Measurements from ENCODE around the gene BMP4. TPM values are rescaled to one million over a fixed set of nuclear protein-coding genes. Genes with fewer than 3 reads are reported as not detected.

The BMP4 gene
- total RNA-seq, 6 experiments from 2014 or later = 4.0 to 14.5 (median 4.4) TPM

GRCh38 chr14:53927171-53927570 is 29.5 kb downstream of the BMP4 start:
- Mint-ChIP-seq H3K9me3 (no peaks in the 10 kb centered on the region), H3K4me1 (ENCODE audit: low read depth) (peaks cover 57% of the 10 kb centered on the region), H3K27me3 (ENCODE audit: insufficient read depth) (peaks cover 2% of the 10 kb centered on the region), H3K36me3 (ENCODE audit: low read depth) (peaks cover 8% of the 10 kb centered on the region; the same call in 1 of the 2 replicates), H3K4me3 (peak overlapping the region; percentile 18), H3K27ac (no peak overlapping the region)
- TF ChIP-seq, protein P1, sequence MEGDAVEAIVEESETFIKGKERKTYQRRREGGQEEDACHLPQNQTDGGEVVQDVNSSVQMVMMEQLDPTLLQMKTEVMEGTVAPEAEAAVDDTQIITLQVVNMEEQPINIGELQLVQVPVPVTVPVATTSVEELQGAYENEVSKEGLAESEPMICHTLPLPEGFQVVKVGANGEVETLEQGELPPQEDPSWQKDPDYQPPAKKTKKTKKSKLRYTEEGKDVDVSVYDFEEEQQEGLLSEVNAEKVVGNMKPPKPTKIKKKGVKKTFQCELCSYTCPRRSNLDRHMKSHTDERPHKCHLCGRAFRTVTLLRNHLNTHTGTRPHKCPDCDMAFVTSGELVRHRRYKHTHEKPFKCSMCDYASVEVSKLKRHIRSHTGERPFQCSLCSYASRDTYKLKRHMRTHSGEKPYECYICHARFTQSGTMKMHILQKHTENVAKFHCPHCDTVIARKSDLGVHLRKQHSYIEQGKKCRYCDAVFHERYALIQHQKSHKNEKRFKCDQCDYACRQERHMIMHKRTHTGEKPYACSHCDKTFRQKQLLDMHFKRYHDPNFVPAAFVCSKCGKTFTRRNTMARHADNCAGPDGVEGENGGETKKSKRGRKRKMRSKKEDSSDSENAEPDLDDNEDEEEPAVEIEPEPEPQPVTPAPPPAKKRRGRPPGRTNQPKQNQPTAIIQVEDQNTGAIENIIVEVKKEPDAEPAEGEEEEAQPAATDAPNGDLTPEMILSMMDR (IDR thresholded peaks at IDR 0.05) = no peak
- peak; percentile 61 for DNase-seq

DNA sequence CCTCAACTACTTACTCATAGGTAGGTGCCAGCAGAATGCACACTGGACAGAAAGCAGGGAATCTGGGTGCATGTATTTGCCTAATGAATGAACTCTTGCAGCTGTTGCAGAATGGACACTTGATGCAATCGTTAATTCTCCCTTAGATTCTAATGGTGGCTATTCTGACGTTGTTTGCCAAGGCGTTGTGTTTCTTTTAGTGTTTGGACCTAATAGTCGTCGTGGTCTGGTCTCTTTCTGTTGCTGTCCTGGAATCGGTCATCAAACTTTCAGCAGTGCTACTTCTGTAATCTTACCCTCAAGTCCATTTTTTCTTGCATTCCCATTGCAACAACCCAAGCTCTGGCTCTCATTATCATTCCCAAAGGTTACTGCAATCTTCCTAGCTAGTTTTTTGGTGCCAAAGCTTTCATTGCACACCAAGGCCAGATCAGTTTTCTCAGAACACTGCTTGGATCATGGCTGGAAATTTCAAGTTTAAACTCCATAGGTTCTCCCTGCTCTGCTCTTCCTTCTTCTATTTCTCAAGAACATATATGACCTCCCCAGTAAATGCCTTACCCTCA is 31.3 kb downstream of the BMP4 start:
- peaks cover 2% of the 10 kb centered on the region for H3K27me3 Mint-ChIP-seq (ENCODE audit: insufficient read depth)
- H3K36me3 Mint-ChIP-seq (ENCODE audit: low read depth) = peaks cover 9% of the 10 kb centered on the region; the same call in 1 of the 2 replicates
- DNase-seq = no peak
- TF ChIP-seq, protein P1 (IDR thresholded peaks at IDR 0.05) = no peak
- H3K27ac Mint-ChIP-seq = peak overlapping the region; percentile 5; the same call in 1 of the 2 replicates
- H3K9me3 Mint-ChIP-seq = no peaks in the 10 kb centered on the region
- H3K4me3 Mint-ChIP-seq = peak overlapping the region; percentile 62
- peaks cover 53% of the 10 kb centered on the region for H3K4me1 Mint-ChIP-seq (ENCODE audit: low read depth)

DNA sequence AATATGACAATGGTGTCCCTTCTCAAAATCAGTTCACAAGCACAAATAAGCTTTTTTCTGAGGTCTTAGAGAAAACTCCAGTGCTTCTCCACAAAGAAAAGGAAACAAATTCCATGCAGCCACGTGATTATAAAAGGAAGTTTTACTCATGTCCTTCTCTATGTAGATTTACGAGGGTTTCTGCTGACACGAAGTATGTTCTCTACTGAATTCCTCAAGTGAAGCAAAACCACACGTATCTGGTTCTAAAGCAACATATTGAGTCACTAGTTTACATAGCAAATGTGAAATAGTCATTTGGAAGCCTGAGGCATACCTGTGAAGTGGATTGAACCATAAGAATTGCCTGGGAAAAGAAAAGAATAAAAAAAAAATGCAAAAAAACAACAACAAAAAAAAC is 31.9 kb downstream of the BMP4 start:
- peak; percentile 93 for DNase-seq
- Mint-ChIP-seq H3K27me3 (ENCODE audit: insufficient read depth) (peaks cover 2% of the 10 kb centered on the region), H3K4me3 (peak overlapping the region; percentile 62), H3K4me1 (ENCODE audit: low read depth) (peaks cover 48% of the 10 kb centered on the region), H3K36me3 (ENCODE audit: low read depth) (peaks cover 9% of the 10 kb centered on the region; the same call in 1 of the 2 replicates), H3K27ac (peak overlapping the region; percentile 48; the same call in 1 of the 2 replicates), H3K9me3 (no peaks in the 10 kb centered on the region)
- TF ChIP-seq, protein P1 (IDR thresholded peaks at IDR 0.05) = no peak

DNA sequence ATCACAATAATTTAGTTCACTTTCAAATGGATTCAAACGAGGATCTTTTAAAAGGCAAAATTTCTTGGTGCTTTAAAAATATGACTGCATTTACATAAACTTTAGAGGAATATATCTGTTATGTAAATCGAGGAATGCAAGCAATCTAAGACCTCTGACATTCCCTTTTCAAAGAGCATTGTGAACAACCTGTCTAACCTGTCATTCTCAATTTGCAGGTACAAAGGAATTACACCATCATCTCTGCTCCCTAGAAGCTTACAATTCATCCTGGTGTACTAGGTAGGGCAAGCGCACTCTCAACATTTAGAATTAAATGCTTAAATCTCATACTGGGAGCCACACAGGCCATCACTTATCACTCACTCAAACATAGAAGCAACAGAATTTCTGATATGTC is 35.6 kb downstream of the BMP4 start:
- Mint-ChIP-seq H3K27me3 (ENCODE audit: insufficient read depth) (peaks cover 2% of the 10 kb centered on the region), H3K4me1 (ENCODE audit: low read depth) (peaks cover 25% of the 10 kb centered on the region), H3K27ac (no peak overlapping the region), H3K36me3 (ENCODE audit: low read depth) (peaks cover 9% of the 10 kb centered on the region; the same call in 1 of the 2 replicates), H3K4me3 (no peak overlapping the region), H3K9me3 (no peaks in the 10 kb centered on the region)
- TF ChIP-seq, protein P1 (IDR thresholded peaks at IDR 0.05) = no peak
- DNase-seq = no peak

DNA sequence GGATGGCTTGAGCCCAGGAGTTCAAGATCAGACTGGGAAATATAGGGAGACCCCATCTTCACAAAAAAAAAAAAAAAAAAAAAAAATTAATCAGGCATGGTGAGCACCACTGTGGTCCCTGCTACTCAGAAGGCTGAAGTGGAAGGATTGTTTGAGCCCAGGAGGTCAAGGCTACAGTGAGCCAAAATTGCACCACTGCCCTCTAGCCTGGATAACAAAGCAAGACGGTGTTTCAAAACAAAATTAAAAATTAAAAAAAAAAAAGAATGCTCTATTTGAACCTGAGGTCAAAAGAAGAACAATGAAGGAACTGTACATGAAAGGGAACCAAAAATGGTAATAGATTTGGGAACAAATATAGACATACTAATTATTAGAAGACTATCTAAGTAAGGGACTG is 40.4 kb downstream of the BMP4 start:
- no peak for DNase-seq
- no peak overlapping the region for H3K4me3 Mint-ChIP-seq
- TF ChIP-seq, protein P1 (IDR thresholded peaks at IDR 0.05) = no peak
- H3K27ac Mint-ChIP-seq = no peak overlapping the region
- no peaks in the 10 kb centered on the region for H3K36me3 Mint-ChIP-seq (ENCODE audit: low read depth)
- peaks cover 7% of the 10 kb centered on the region for H3K27me3 Mint-ChIP-seq (ENCODE audit: insufficient read depth)
- H3K9me3 Mint-ChIP-seq = peaks cover 6% of the 10 kb centered on the region
- H3K4me1 Mint-ChIP-seq (ENCODE audit: low read depth) = no peaks in the 10 kb centered on the region
